ENCODE results near the gene RASSF6.
"Not testable (repeated sequence)": the region's sequence is repeated elsewhere in the genome, so short reads cannot be mapped to it uniquely, and the experiment has no call there.

GRCh38 chr4:73550865-73551264 is 69.4 kb downstream of the RASSF6 start:
- TF ChIP-seq CTCF (IDR thresholded peaks at IDR 0.05); ZFX (IDR thresholded peaks at IDR 0.05; ENCODE audit: borderline replicate concordance): not testable (repeated sequence)
